Measurements from ENCODE around the gene PAX8. TPM values are rescaled to one million over a fixed set of nuclear protein-coding genes. Genes with fewer than 3 reads are reported as not detected.

The PAX8 gene
- total and polyA plus RNA-seq, 2 of the 13 experiments (the other 11 are each of a cell fraction or from before 2014, with no cell fraction given), result 1.5 to 8.8 TPM

GRCh38 chr2:113273027-113273551, 5.6 kb downstream of the PAX8 start (continued):
- TF ChIP-seq KDM5A (IDR thresholded peaks at IDR 0.05; ENCODE audit: borderline replicate concordance, low read length), result no peak
- TF ChIP-seq SMC3 (IDR thresholded peaks at IDR 0.05; ENCODE audit: low read length), result peak; percentile 27
- TF ChIP-seq ZNF512 (CRISPR knock-in tag; IDR thresholded peaks at IDR 0.05), result no peak
- TF ChIP-seq POGZ (CRISPR knock-in tag; IDR thresholded peaks at IDR 0.05), result no peak
- peak in 1 of 2 experiments; percentile 32; a peak in 1 of 4 replicates for TF ChIP-seq HMGXB4 (CRISPR knock-in tag; IDR thresholded peaks at IDR 0.05; ENCODE audit: borderline replicate concordance in 1 of 2, low read depth in 1 of 2)
- TF ChIP-seq RARA (CRISPR knock-in tag; IDR thresholded peaks at IDR 0.05), result no peak

DNA sequence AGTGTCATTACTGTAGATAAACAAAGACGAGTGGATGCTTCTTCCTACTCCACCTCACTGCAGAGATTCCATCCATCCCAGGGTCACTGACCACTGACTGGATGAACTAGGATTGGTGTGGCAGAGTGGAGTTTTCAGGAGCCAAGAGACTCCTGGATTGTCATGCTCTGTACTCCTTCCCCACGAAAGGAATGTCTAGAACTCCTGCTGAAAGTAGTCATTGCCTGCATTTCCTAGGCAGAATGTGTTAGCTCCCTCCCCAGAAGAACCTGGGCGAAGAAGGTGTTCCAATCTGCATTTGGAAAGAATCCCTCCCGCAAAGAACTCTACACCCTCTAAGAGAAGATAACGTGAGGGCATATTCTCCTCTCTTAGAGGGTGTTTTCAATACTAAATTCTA, 6.2 kb downstream of the PAX8 start:
- Histone ChIP-seq H2AFZ (ENCODE audit: low read length) (no peak overlapping the region), H3K27me3 (ENCODE audit: control insufficient read depth in 1 of 2, insufficient read depth in 2 of 2, low read length in 2 of 2) (peaks cover 1 to 15% of the 10 kb centered on the region in 2 experiments; a peak in 4 of 5 replicates), H3K4me1 (ENCODE audit: insufficient read depth, low read length) (peaks cover 10% of the 10 kb centered on the region; the same call in 1 of the 2 replicates), H3K9ac (ENCODE audit: insufficient read depth, low read depth, low read length) (no peak overlapping the region), H3K4me2 (ENCODE audit: low read depth, low read length) (peak overlapping the region; percentile 32; the same call in 1 of the 2 replicates), H3K4me3 (replicated peaks in 1 of 3; ENCODE audit: insufficient read depth in 1 of 3, low read depth in 2 of 3, low read length in 3 of 3) (no peak overlapping the region), H3K36me3 (replicated peaks in 1 of 2; ENCODE audit: control insufficient read depth in 1 of 2, insufficient read depth in 2 of 2, low read length in 2 of 2) (no peaks in the 10 kb centered on the region), H3K9me3 (ENCODE audit: low read length) (no peaks in the 10 kb centered on the region), H4K20me1 (ENCODE audit: insufficient read depth, low read length) (no peaks in the 10 kb centered on the region), H3K79me2 (ENCODE audit: insufficient read depth, low read length) (no peaks in the 10 kb centered on the region), H3K27ac (ENCODE audit: extremely low read length, insufficient read depth, low read length) (no peak overlapping the region)
- ATAC-seq (peak; percentile 16; the same call in 1 of the 3 replicates), FAIRE-seq (no peak), DNase-seq (ENCODE audit: low spot score) (no peak)
- in situ Hi-C loops (cut with HindIII; ENCODE audit: extremely low pct_ligation_motif_present, low pct_unique_long_range_greater_than_20kb), result loop anchor here (25.0 kb wide), 1 partner anchor 90 kb away; no protein-coding TSS in a partner anchor
- 22% methylated on average over 5 of the region's 5 CpGs for WGBS (ENCODE audit: low lambda C conversion rate)
- no TSS peak for BruUV-seq (replicated peaks)
- CTCF ChIA-PET (ENCODE audit: low intra/inter-chr PET ratio, low total read pairs), result no interaction called here
- intact Hi-C loops (cut with micrococcal nuclease; ENCODE audit: unreplicated experiment), result no loop called here
- POLR2A ChIA-PET, result interaction anchor here (1.1 to 1.8 kb wide), 4 partner anchors 10 to 68 kb away, joined by 3 to 13 read pairs (median 6); no protein-coding TSS in a partner anchor
- TF ChIP-seq CERS6 (CRISPR knock-in tag; IDR thresholded peaks at IDR 0.05) (no peak), FOXP4 (CRISPR knock-in tag; IDR thresholded peaks at IDR 0.05) (no peak), ZNF451 (CRISPR knock-in tag; IDR thresholded peaks at IDR 0.05) (no peak), ZNF296 (CRISPR knock-in tag; conservative IDR thresholded peaks at IDR 0.05) (no peak), PBX2 (CRISPR knock-in tag; IDR thresholded peaks at IDR 0.05) (no peak)
- TF ChIP-seq, protein P1, sequence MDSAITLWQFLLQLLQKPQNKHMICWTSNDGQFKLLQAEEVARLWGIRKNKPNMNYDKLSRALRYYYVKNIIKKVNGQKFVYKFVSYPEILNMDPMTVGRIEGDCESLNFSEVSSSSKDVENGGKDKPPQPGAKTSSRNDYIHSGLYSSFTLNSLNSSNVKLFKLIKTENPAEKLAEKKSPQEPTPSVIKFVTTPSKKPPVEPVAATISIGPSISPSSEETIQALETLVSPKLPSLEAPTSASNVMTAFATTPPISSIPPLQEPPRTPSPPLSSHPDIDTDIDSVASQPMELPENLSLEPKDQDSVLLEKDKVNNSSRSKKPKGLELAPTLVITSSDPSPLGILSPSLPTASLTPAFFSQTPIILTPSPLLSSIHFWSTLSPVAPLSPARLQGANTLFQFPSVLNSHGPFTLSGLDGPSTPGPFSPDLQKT (CRISPR knock-in tag; IDR thresholded peaks at IDR 0.05; ENCODE audit: borderline replicate concordance), result no peak
